ENCODE data around the gene ZNF467. TPM values are rescaled to one million over a fixed set of nuclear protein-coding genes. Genes with fewer than 3 reads are reported as not detected.

The ZNF467 gene
- total and polyA plus RNA-seq, 2 of the 8 experiments (the other 6 are each of a cell fraction or from before 2014, with no cell fraction given): 0.50 to 0.51 TPM

GRCh38 chr7:149783386-149784250 is 10.2 kb upstream of the ZNF467 start:
- Histone ChIP-seq H2BK120ac (replicated peaks; ENCODE audit: low read depth, low read length) (no peak overlapping the region), H3K27me3 (replicated peaks in 1 of 4; ENCODE audit: control insufficient read depth in 3 of 4, extremely low read depth in 1 of 4, insufficient read depth in 3 of 4, low read length in 3 of 4) (peaks cover 0 to 15% (median 11%) of the 10 kb centered on the region in 4 experiments; a peak in 5 of 7 replicates), H4K5ac (ENCODE audit: insufficient read length, low read depth, low read length) (no peak overlapping the region), H3K4me2 (ENCODE audit: insufficient read depth in 1 of 2, low read depth in 2 of 2, low read length in 2 of 2) (peak overlapping the region in 1 of 2 experiments; percentile 14; a peak in 1 of 4 replicates), H3K9ac (replicated peaks in 1 of 4; ENCODE audit: extremely low read depth in 1 of 4, low read depth in 3 of 4, low read length in 3 of 4) (no peak overlapping the region), H3K56ac (replicated peaks; ENCODE audit: insufficient read length, low read depth, low read length) (no peak overlapping the region), H3K4me1 (replicated peaks in 1 of 4; ENCODE audit: control insufficient read depth in 3 of 4, insufficient read depth in 4 of 4, low read length in 3 of 4) (peaks cover 0 to 15% (median 6%) of the 10 kb centered on the region in 4 experiments; a peak in 6 of 7 replicates), H4K8ac (ENCODE audit: extremely low read depth, insufficient read depth, low read length) (peak overlapping the region; percentile 1; the same call in 1 of the 2 replicates), H3K4ac (replicated peaks; ENCODE audit: insufficient read length, low read depth, low read length) (no peak overlapping the region), H2AK5ac (ENCODE audit: low read depth, low read length) (no peak overlapping the region), H3K4me3 (ENCODE audit: extremely low read depth in 1 of 4, insufficient read depth in 2 of 4, low read depth in 3 of 4, low read length in 4 of 4) (no peak overlapping the region), H3K79me1 (ENCODE audit: low read depth, low read length) (no peaks in the 10 kb centered on the region), H3K9me3 (ENCODE audit: insufficient read depth in 2 of 2, low read depth in 1 of 2, low read length in 1 of 2) (no peaks in the 10 kb centered on the region), H2BK12ac (ENCODE audit: low read depth, low read length) (peak overlapping the region; percentile 2; the same call in 1 of the 2 replicates), H3K23me2 (ENCODE audit: low read depth, low read length) (no peaks in the 10 kb centered on the region), H3K14ac (ENCODE audit: insufficient read length) (no peak overlapping the region), H3K36me3 (ENCODE audit: control insufficient read depth in 2 of 4, insufficient read depth in 4 of 4, low read length in 3 of 4) (no peaks in the 10 kb centered on the region), H3K79me2 (ENCODE audit: control insufficient read depth in 1 of 2, insufficient read depth in 2 of 2, low read length in 2 of 2) (no peaks in the 10 kb centered on the region), H3K18ac (ENCODE audit: extremely low read depth, low read length) (no peak overlapping the region), H2BK15ac (ENCODE audit: low read length) (no peak overlapping the region), H3K27ac (ENCODE audit: low read depth, low read length) (no peak overlapping the region), H3K23ac (ENCODE audit: insufficient read length) (no peak overlapping the region), H2BK20ac (ENCODE audit: low read length) (no peak overlapping the region), H2AFZ (ENCODE audit: low read length) (no peak overlapping the region), H4K20me1 (replicated peaks in 1 of 2; ENCODE audit: control insufficient read depth in 1 of 2, insufficient read depth in 2 of 2, low read length in 2 of 2) (no peaks in the 10 kb centered on the region), H4K91ac (replicated peaks; ENCODE audit: insufficient read length, low read length) (no peak overlapping the region), H2BK5ac (ENCODE audit: low read depth, low read length) (no peak overlapping the region)
- FAIRE-seq: no peak
- no peak for DNase-seq (ENCODE audit: low read depth in 1 of 2, low spot score in 2 of 2)
- ChIA-PET POLR2A (ENCODE audit: partially characterized antibody) (interaction anchor here (1.0 to 1.4 kb wide), 3 partner anchors 9 to 10 kb away, joined by 3 to 4 read pairs (median 4); partner anchors contain the start of gene ZNF467), CTCF (ENCODE audit: partially characterized antibody) (interaction anchor here (1.2 to 12.9 kb wide), 7 partner anchors 6 to 121 kb away, joined by 3 to 120 read pairs (median 107); no protein-coding TSS in a partner anchor)
- 87% methylated on average over 21 of the region's 22 CpGs; no CpG with 5 or more reads in 1 of the 2 experiments for WGBS, 2 experiments (ENCODE audit: extremely low coverage in 1 of 2, insufficient coverage in 1 of 2, insufficient read length in 1 of 2, insufficient replicate concordance in 2 of 2, low coverage in 1 of 2, low lambda C conversion rate in 2 of 2, missing lambda C conversion rate in 1 of 2)
- TF ChIP-seq YY1 (IDR thresholded peaks at IDR 0.05; ENCODE audit: low read depth, low read length) (no peak), NRF1 (IDR thresholded peaks at IDR 0.05; ENCODE audit: low read depth, low read length) (no peak), KDM4A (IDR thresholded peaks at IDR 0.05; ENCODE audit: low read depth, low read length, severe bottlenecking) (no peak), TCF12 (IDR thresholded peaks at IDR 0.05; ENCODE audit: low read depth, low read length) (no peak), NANOG (IDR thresholded peaks at IDR 0.05; ENCODE audit: insufficient read depth, low read depth, low read length, poor library complexity, severe bottlenecking) (no peak), POU5F1 (IDR thresholded peaks at IDR 0.05; ENCODE audit: low read depth, low read length) (no peak), RBBP5 (IDR thresholded peaks at IDR 0.05; ENCODE audit: borderline replicate concordance, low read depth, low read length) (no peak), ATF3 (IDR thresholded peaks at IDR 0.05; ENCODE audit: insufficient read depth, low read depth, low read length) (no peak), RFX5 (IDR thresholded peaks at IDR 0.05; ENCODE audit: borderline replicate concordance, low read depth, low read length) (no peak), POLR2A (IDR thresholded peaks at IDR 0.05; ENCODE audit: control extremely low read depth in 1 of 2, low read depth in 2 of 2, low read length in 2 of 2) (no peak), SP2 (IDR thresholded peaks at IDR 0.05; ENCODE audit: low read length) (no peak)

Measured in H1 (cell line).